HL-60/S4 treated with phorbol 12-myristate 13-acetate at 8.2 ng/mL for 4 days and 3 days (cell line): Measurements from ENCODE around the gene CDC20.

Experiments used
- in situ Hi-C: fragments of 300-500 bp; cut with MboI; formaldehyde crosslinking; loops from 2 replicates; pipeline ENCODE4 v1.15.0; 2022; ENCODE audit warnings: low sequenced_read_pairs

The CDC20 gene

GRCh38 chr1:43358746-43359693 is at the start of gene CDC20:
CDC20 (plus strand) TSS chr1:43358981; CDS start chr1:43359216, 235 bp downstream.
- in situ Hi-C loops = no loop called here

- in situ Hi-C loops = no loop called here
These were observed 49.3 kb upstream of the CDC20 start for GRCh38 chr1:43309405-43310025.

DNA sequence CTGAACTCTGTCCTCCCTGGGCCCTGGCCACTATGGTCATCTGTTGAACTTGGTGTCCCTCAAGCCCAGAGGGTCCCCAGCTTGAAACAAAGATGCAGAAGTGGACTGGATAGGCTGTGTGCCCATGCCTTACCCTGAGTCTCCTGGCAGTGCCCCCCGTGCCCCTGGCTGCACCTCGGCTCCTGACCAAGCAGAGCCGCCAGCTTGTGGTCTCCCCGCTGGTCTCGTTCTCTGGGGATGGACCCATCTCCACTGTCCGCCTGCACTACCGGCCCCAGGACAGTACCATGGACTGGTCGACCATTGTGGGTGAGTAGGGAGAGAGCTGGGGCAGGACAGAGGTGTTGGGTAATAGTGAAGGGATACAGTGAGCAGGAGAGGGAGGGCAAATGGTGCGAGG is 47.3 kb upstream of the CDC20 start:
- in situ Hi-C loops = no loop called here

DNA sequence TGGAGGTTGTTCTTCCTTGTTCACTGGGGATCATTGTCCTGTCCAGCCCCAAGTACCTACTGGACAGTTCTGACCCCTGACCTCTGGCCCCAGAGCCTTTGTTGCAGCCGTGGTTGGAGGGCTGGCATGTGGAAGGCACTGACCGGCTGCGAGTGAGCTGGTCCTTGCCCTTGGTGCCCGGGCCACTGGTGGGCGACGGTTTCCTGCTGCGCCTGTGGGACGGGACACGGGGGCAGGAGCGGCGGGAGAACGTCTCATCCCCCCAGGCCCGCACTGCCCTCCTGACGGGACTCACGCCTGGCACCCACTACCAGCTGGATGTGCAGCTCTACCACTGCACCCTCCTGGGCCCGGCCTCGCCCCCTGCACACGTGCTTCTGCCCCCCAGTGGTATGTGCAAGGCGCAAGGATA is 46.6 kb upstream of the CDC20 start:
- in situ Hi-C loops = no loop called here

DNA sequence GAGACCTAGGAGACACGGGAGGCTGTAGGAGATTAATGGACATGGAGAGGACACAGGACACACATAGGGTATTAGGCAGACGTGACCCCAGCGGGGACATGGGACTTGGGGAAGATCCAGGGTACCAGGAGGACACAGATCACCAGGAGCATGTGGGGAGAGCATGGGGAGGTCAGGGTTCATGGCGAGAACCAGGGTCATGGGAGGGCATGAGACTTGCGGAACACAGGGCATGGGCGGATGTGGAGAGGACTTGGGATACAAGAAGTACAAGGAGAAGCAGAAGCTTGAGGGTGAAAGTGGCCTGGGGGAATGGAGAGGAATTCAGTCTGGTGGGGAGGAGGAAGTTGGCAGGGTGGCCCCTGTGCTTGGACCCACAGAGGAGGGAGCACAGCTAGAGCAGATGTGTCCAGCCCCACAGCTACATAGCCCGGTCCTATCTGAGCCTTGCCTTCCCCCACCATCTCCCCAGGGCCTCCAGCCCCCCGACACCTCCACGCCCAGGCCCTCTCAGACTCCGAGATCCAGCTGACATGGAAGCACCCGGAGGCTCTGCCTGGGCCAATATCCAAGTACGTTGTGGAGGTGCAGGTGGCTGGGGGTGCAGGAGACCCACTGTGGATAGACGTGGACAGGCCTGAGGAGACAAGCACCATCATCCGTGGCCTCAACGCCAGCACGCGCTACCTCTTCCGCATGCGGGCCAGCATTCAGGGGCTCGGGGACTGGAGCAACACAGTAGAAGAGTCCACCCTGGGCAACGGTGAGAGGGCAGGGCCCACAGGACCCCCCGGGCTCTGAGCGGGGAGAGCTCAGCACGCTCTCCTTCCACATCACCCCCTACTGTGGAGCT is 45.9 kb upstream of the CDC20 start:
- in situ Hi-C loops = no loop called here

- in situ Hi-C loops = no loop called here
These were observed 45.0 kb upstream of the CDC20 start for GRCh38 chr1:43313771-43314170.

- in situ Hi-C loops = no loop called here
These were observed 44.5 kb upstream of the CDC20 start for GRCh38 chr1:43314233-43314632.

GRCh38 chr1:43315481-43315880 is 43.3 kb upstream of the CDC20 start:
- in situ Hi-C loops = no loop called here

- in situ Hi-C loops = no loop called here
These were observed 42.6 kb upstream of the CDC20 start for GRCh38 chr1:43315963-43316737.

- in situ Hi-C loops = no loop called here
These were observed 41.9 kb upstream of the CDC20 start for GRCh38 chr1:43316738-43317520.

DNA sequence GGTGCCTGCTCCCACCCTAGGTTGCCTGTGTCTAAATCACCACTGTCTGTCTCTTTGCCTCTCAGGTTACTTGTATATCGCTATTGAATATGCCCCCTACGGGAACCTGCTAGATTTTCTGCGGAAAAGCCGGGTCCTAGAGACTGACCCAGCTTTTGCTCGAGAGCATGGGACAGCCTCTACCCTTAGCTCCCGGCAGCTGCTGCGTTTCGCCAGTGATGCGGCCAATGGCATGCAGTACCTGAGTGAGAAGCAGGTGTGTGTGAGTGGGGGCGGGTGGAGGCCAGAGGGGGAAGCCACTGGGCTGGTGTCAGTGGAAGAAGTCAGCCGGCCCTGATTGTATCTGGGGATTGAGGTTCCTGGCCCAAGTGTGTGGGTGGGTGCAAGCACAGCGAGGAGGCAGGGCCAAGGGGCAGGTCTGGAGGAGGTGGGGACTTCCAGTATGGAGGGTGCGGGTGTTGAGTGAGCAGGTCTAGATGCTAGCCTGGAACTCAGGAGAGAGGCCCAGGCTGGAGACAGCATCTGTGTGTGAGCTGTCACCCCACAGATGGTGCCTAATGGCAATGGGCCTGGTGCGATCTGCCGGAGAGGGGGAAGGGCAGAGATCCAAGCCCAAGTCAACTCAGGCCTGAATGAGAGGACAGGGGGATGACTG is 40.8 kb upstream of the CDC20 start:
- in situ Hi-C loops = no loop called here

- in situ Hi-C loops = no loop called here
These were observed 40.0 kb upstream of the CDC20 start for GRCh38 chr1:43318831-43319230.

- in situ Hi-C loops = no loop called here
These were observed 39.5 kb upstream of the CDC20 start for GRCh38 chr1:43319288-43319687.

- in situ Hi-C loops = no loop called here
These were observed 39.0 kb upstream of the CDC20 start for GRCh38 chr1:43319766-43320165.

DNA sequence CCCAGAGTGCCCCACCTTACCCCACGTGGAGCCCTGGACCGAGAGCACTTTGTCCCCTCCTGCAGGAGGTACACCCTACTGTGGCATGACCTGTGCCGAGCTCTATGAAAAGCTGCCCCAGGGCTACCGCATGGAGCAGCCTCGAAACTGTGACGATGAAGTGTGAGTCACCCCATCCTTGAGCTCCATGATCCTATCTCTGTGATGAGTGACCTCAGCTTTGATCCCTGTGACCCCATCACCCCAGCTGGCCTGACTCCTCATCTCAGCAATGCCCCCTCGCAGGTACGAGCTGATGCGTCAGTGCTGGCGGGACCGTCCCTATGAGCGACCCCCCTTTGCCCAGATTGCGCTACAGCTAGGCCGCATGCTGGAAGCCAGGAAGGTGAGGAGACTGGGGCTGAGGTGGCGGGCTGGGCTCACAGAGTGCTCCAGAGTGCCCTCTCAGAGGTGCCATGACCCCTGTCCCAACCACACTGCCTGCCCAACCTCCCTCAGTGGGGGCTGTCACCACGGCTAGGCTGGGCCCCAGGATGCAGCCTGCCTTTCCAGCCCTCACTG is 37.4 kb upstream of the CDC20 start:
- in situ Hi-C loops = no loop called here

GRCh38 chr1:43322506-43322905 is 36.3 kb upstream of the CDC20 start:
- in situ Hi-C loops = no loop called here

DNA sequence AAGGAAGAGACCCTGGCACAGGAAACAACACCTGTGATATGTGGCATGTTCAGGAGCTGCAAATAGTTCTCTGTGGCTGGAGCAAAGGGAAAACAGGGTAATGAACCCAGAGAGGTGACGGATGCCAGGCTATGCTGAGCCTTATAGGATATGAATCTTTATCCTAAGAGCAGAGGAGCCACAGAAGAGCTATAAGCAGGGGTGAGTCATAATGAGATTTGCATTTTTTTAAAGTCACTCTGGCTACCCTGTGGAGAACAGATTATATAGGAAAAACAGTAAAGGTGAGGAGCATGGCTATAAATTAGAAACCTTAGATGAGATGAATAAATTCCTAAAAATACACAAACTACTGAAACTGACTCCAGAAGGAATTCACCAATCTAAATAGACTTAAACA is 34.0 kb upstream of the CDC20 start:
- in situ Hi-C loops = no loop called here

- in situ Hi-C loops = no loop called here
These were observed 33.4 kb upstream of the CDC20 start for GRCh38 chr1:43325381-43325780.
